K562 (cell line): ENCODE results near the gene AGBL1. TPM values are rescaled to one million over a fixed set of nuclear protein-coding genes. Genes with fewer than 3 reads are reported as not detected.

ENCODE experiments used
- ATAC-seq: fragments of 200-7000 bp; cut with Tn5 transposase; 3 replicates; pipeline ENCODE4 v1.9.1; 2020; ENCODE audit warnings: moderate library complexity
- BruUV-seq: library from RNA; stranded (reverse); fragments of 400-500 nt; replicated peaks from 2 replicates; lab custom pipeline; 2021; lab: Mats Ljungman, UMichigan
- CTCF ChIA-PET: fragments of 300-600 bp; formaldehyde crosslinking; extraction: SDS; loops from one replicate; lab custom pipeline; 2021; ENCODE audit warnings: low intra/inter-chr PET ratio; lab: Yijun Ruan, JAX
- POLR2A ChIA-PET: fragments of 300-600, 350-650 bp; sonication (Branson Sonifier 250); formaldehyde crosslinking; extraction: SDS; loops from one replicate; lab custom pipeline; 2021; ENCODE audit warnings: antibody characterized with exemption, inconsistent platforms; lab: Yijun Ruan, JAX
- DNase-seq, 4 experiments: peaks; one replicate each; pipeline versions ENCODE4 v3.0.0 to v3.0.0-alpha.2; 2011 to 2018; ENCODE audit warnings: low spot score in 3 of 4, mixed read lengths in 3 of 4; ENCODE audit errors: extremely low read depth in 1 of 4
- FAIRE-seq: peaks from 2 replicates; lab custom pipeline; 2011; peaks lifted over from hg19 to GRCh38; lab: Jason Lieb, UNC
- H2AFZ ChIP-seq: 2 replicates; pipeline ENCODE4 v1.6.0; 2011; ENCODE audit warnings: low read depth, low read length, control low read depth, inconsistent platforms
- H3K27ac ChIP-seq: fragments of 200-600 bp; 3 replicates; pipeline ENCODE4 v1.8.0; 2011; ENCODE audit warnings: low read depth, mild to moderate bottlenecking, control low read depth, inconsistent platforms, low read length, moderate library complexity, mixed read lengths; ENCODE audit errors: extremely low read depth
- H3K27me3 ChIP-seq, 2 experiments: fragments of 300-600 bp in 1 of 2; 2 replicates in 1 of 2; 3 replicates in 1 of 2; pipeline versions ENCODE4 v1.6.0 to v1.8.0; 2011; ENCODE audit warnings: inconsistent platforms in 2 of 2, low read length in 2 of 2, mild to moderate bottlenecking in 1 of 2, mixed read lengths in 1 of 2, moderate library complexity in 1 of 2; ENCODE audit not compliant: control insufficient read depth in 2 of 2, insufficient read depth in 2 of 2
- H3K36me3 ChIP-seq: fragments of 300-600 bp; 3 replicates; pipeline ENCODE4 v1.8.0; 2011; ENCODE audit warnings: mild to moderate bottlenecking, low read length, inconsistent platforms; ENCODE audit not compliant: control insufficient read depth, insufficient read depth
- H3K4me1 ChIP-seq, 2 experiments: fragments of 200-600 bp in 1 of 2; replicated peaks in 1 of 2; 2 replicates in 1 of 2; 3 replicates in 1 of 2; pipeline versions ENCODE4 v1.5.1 to v1.8.0; 2011; ENCODE audit warnings: inconsistent platforms in 2 of 2, low read length in 2 of 2, mild to moderate bottlenecking in 1 of 2, mixed read lengths in 1 of 2, moderate library complexity in 1 of 2; ENCODE audit not compliant: control insufficient read depth in 2 of 2, insufficient read depth in 2 of 2
- H3K4me2 ChIP-seq: 2 replicates; pipeline ENCODE4 v1.6.1; 2011; ENCODE audit warnings: low read length, control low read depth, inconsistent platforms, mixed read lengths; ENCODE audit not compliant: insufficient read depth
- H3K4me3 ChIP-seq: fragments of 200-600 bp; sonication (generic), shearing (Covaris generic); 2 replicates; pipeline ENCODE4 v1.5.1; 2016; ENCODE audit warnings: control low read depth, inconsistent platforms
- H3K79me2 ChIP-seq: fragments of 200-600 bp; 3 replicates; pipeline ENCODE4 v1.8.0; 2011; ENCODE audit warnings: low read length, inconsistent platforms; ENCODE audit not compliant: control insufficient read depth, insufficient read depth
- H3K9ac ChIP-seq, 2 experiments: 2 replicates each; pipeline versions ENCODE4 v1.6.0 to v1.6.1; 2011; ENCODE audit warnings: low read depth in 2 of 2, low read length in 2 of 2, control low read depth in 1 of 2, inconsistent platforms in 1 of 2, mild to moderate bottlenecking in 1 of 2, mixed read lengths in 1 of 2; ENCODE audit not compliant: insufficient read depth in 1 of 2
- H3K9me1 ChIP-seq: one replicate; pipeline ENCODE4 v1.6.0; 2011; ENCODE audit warnings: inconsistent platforms, mild to moderate bottlenecking, low read length, moderate library complexity; ENCODE audit not compliant: control insufficient read depth, insufficient read depth
- H3K9me3 ChIP-seq: replicated peaks from 2 replicates; pipeline ENCODE4 v1.5.1; 2011; ENCODE audit warnings: low read depth, low read length, inconsistent platforms; ENCODE audit not compliant: control insufficient read depth, insufficient read depth
- H4K20me1 ChIP-seq: replicated peaks from 2 replicates; pipeline ENCODE4 v1.6.1; 2011; ENCODE audit warnings: low read length, inconsistent platforms, mixed read lengths; ENCODE audit not compliant: control insufficient read depth, insufficient read depth
- CC2D1A ChIP-seq: fragments of 450-650 bp; IDR thresholded peaks from 2 replicates; pipeline ENCODE4 v1.6.1; 2017; ENCODE audit warnings: mild to moderate bottlenecking
- E2F6 ChIP-seq, 2 experiments: IDR thresholded peaks; 2 replicates each; pipeline ENCODE4 v1.6.1; 2011; ENCODE audit warnings: borderline replicate concordance in 1 of 2, control low read depth in 1 of 2, low read depth in 1 of 2, low read length in 1 of 2, mild to moderate bottlenecking in 1 of 2, mixed read lengths in 1 of 2, moderate library complexity in 1 of 2; ENCODE audit not compliant: insufficient read depth in 1 of 2, insufficient read length in 1 of 2, poor library complexity in 1 of 2, severe bottlenecking in 1 of 2; ENCODE audit errors: extremely low read depth in 1 of 2
- NEUROD1 ChIP-seq: fragments of 150-350 bp; IDR thresholded peaks from 2 replicates; pipeline ENCODE4 v1.6.1; 2014; ENCODE audit warnings: borderline replicate concordance, low read length, low read depth; ENCODE audit not compliant: partially characterized antibody
- PHB2 ChIP-seq: fragments of 450-650 bp; IDR thresholded peaks from 2 replicates; pipeline ENCODE4 v1.6.1; 2017; ENCODE audit warnings: low read depth
- RUNX1 ChIP-seq: sonication (generic); IDR thresholded peaks from 2 replicates; pipeline ENCODE4 v1.6.1; 2016; ENCODE audit warnings: antibody characterized with exemption, low read depth
- WGBS: fragments of 100-300 bp; shearing (Covaris generic); methylation state at CpG from one replicate; pipeline ENCODE4 v1.1.6; 2016; ENCODE audit warnings: low coverage, mixed read lengths; ENCODE audit not compliant: insufficient coverage; ENCODE audit errors: missing lambda C conversion rate; 5-methylcytosine and 5-hydroxymethylcytosine counted together
- in situ Hi-C: fragments of 300-500 bp; cut with MboI; formaldehyde crosslinking; loops from 4 replicates; pipeline ENCODE4 v1.15.0; 2018; ENCODE audit warnings: inconsistent platforms, mixed read lengths
- intact Hi-C: fragments of 100-400 bp; cut with micrococcal nuclease; formaldehyde crosslinking; loops from 2 replicates; pipeline ENCODE4 v1.14.2; 2022
- polyA plus RNA-seq, 8 experiments: library from polyadenylated mRNA; depleted of rRNA in 4 of 8; stranded (reverse) in 5 of 8; unstranded in 3 of 8; fragments of >200 nt; fragmentation: Nextera tagmentation in 2 of 8; fragmentation: Illumina TruSeq in 1 of 8; extraction: Ambion mirVana in 2 of 8; extraction: Trizol in 1 of 8; gene quantifications; 2 replicates each; pipeline versions ENCODE4 v1.2.1 to v1.2.3, GENCODE V29; 2011 to 2014; ENCODE audit warnings: inconsistent platforms in 1 of 8, missing spikeins in 1 of 8
- total RNA-seq, 7 experiments: library from RNA; depleted of rRNA in 6 of 7; stranded (reverse); fragments of >200 nt in 6 of 7; fragmentation: Illumina TruSeq in 2 of 7; extraction: Trizol in 2 of 7; gene quantifications; 2 replicates each; pipeline versions ENCODE4 v1.2.1 to v1.2.3, GENCODE V29; 2011 to 2021; ENCODE audit warnings: low replicate concordance in 1 of 7
- TF ChIP-seq, protein P1 (sequence below): fragments of 250-450 bp; sonication (Bioruptor Pico); IDR thresholded peaks from 2 replicates; pipeline ENCODE4 v1.4.0; 2020

Gene AGBL1
- total and polyA plus RNA-seq, 9 of the 15 experiments (the other 6 are each of a cell fraction or from before 2014, with no cell fraction given), result not detected

GRCh38 chr15:86744198-86744780, 664.6 kb downstream of the AGBL1 start:
- no peaks in the 10 kb centered on the region for H3K79me2 ChIP-seq
- WGBS, result 3% methylated on average over 7 of the region's 7 CpGs
- no peaks in the 10 kb centered on the region; the same call in 1 of the 2 replicates for H3K9me3 ChIP-seq
- no peak overlapping the region for H3K9ac ChIP-seq
- H3K4me3 ChIP-seq, result no peak overlapping the region
- no TSS peak for BruUV-seq
- CTCF ChIA-PET, result no interaction called here
- no peaks in the 10 kb centered on the region for H3K9me1 ChIP-seq
- no peaks in the 10 kb centered on the region for H3K27me3 ChIP-seq
- POLR2A ChIA-PET, result interaction anchor here (0.6 kb wide), 1 partner anchor 245 kb away, joined by 3 read pairs; no protein-coding TSS in a partner anchor
- no peak overlapping the region for H3K27ac ChIP-seq
- intact Hi-C loops, result loop anchor here (10.0 kb wide), 1 partner anchor 879 kb away; no protein-coding TSS in a partner anchor
- FAIRE-seq (no peak), ATAC-seq (no peak), DNase-seq (no peak)
- no peaks in the 10 kb centered on the region for H3K36me3 ChIP-seq
- no peak overlapping the region for H3K4me2 ChIP-seq
- H3K4me1 ChIP-seq, result no peaks in the 10 kb centered on the region
- no peak overlapping the region for H2AFZ ChIP-seq
- in situ Hi-C loops, result no loop called here
- no peaks in the 10 kb centered on the region for H4K20me1 ChIP-seq
- no peak for TF ChIP-seq CC2D1A
- no peak for TF ChIP-seq PHB2
- no peak for TF ChIP-seq E2F6 (IDR thresholded peaks at IDR 0.05; ENCODE audit: borderline replicate concordance in 1 of 2, extremely low read depth in 1 of 2, insufficient read depth in 1 of 2, insufficient read length in 1 of 2, low read depth in 1 of 2, low read length in 1 of 2, poor library complexity in 1 of 2, severe bottlenecking in 1 of 2)

DNA sequence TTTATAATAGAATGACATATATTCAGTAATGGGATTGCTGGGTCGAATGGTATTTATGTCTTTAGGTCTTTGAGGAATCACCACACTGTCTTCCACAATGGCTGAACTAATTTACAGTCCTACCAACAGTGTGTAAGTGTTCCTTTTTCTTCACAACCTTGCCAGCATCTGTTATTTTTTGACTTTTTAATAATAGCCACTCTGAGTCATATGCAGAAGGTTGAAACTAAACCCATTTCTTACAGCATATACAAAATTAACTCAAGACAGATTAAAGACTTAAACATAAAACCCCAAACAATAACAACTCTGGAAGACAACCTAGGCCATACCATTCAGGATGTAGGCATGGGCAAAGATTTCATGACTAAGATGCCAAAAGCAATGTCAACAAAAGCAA, 671.4 kb downstream of the AGBL1 start:
- H3K9me1 ChIP-seq, result no peaks in the 10 kb centered on the region
- H3K9ac ChIP-seq, result no peak overlapping the region
- ChIA-PET POLR2A (no interaction called here), CTCF (no interaction called here)
- no peaks in the 10 kb centered on the region for H3K4me1 ChIP-seq
- DNase-seq (no peak), FAIRE-seq (no peak), ATAC-seq (no peak)
- no peak overlapping the region for H3K27ac ChIP-seq
- no peak overlapping the region for H2AFZ ChIP-seq
- no peaks in the 10 kb centered on the region for H3K27me3 ChIP-seq
- WGBS, result 0% methylated on average over 1 of the region's 1 CpG
- in situ Hi-C loops (no loop called here), intact Hi-C loops (no loop called here)
- H4K20me1 ChIP-seq, result no peaks in the 10 kb centered on the region
- H3K4me2 ChIP-seq, result no peak overlapping the region
- no peaks in the 10 kb centered on the region for H3K36me3 ChIP-seq
- no TSS peak for BruUV-seq
- H3K4me3 ChIP-seq, result no peak overlapping the region
- no peaks in the 10 kb centered on the region for H3K79me2 ChIP-seq
- no peaks in the 10 kb centered on the region for H3K9me3 ChIP-seq
- TF ChIP-seq NEUROD1 (no peak), RUNX1 (no peak)
- TF ChIP-seq, protein P1, sequence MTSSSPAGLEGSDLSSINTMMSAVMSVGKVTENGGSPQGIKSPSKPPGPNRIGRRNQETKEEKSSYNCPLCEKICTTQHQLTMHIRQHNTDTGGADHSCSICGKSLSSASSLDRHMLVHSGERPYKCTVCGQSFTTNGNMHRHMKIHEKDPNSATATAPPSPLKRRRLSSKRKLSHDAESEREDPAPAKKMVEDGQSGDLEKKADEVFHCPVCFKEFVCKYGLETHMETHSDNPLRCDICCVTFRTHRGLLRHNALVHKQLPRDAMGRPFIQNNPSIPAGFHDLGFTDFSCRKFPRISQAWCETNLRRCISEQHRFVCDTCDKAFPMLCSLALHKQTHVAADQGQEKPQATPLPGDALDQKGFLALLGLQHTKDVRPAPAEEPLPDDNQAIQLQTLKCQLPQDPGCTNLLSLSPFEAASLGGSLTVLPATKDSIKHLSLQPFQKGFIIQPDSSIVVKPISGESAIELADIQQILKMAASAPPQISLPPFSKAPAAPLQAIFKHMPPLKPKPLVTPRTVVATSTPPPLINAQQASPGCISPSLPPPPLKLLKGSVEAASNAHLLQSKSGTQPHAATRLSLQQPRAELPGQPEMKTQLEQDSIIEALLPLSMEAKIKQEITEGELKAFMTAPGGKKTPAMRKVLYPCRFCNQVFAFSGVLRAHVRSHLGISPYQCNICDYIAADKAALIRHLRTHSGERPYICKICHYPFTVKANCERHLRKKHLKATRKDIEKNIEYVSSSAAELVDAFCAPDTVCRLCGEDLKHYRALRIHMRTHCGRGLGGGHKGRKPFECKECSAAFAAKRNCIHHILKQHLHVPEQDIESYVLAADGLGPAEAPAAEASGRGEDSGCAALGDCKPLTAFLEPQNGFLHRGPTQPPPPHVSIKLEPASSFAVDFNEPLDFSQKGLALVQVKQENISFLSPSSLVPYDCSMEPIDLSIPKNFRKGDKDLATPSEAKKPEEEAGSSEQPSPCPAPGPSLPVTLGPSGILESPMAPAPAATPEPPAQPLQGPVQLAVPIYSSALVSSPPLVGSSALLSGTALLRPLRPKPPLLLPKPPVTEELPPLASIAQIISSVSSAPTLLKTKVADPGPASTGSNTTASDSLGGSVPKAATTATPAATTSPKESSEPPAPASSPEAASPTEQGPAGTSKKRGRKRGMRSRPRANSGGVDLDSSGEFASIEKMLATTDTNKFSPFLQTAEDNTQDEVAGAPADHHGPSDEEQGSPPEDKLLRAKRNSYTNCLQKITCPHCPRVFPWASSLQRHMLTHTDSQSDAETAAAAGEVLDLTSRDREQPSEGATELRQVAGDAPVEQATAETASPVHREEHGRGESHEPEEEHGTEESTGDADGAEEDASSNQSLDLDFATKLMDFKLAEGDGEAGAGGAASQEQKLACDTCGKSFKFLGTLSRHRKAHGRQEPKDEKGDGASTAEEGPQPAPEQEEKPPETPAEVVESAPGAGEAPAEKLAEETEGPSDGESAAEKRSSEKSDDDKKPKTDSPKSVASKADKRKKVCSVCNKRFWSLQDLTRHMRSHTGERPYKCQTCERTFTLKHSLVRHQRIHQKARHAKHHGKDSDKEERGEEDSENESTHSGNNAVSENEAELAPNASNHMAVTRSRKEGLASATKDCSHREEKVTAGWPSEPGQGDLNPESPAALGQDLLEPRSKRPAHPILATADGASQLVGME, result no peak
